ENCODE results near the gene BHMT. TPM values are rescaled to one million over a fixed set of nuclear protein-coding genes. Genes with fewer than 3 reads are reported as not detected.

Gene BHMT
- total RNA-seq, 4 donors from 2014 or later, result 0.83 to 4.8 (median 3.9) TPM

GRCh38 chr5:79109527-79110492 is 1.8 kb upstream of the BHMT start:
- TF ChIP-seq, protein P1, sequence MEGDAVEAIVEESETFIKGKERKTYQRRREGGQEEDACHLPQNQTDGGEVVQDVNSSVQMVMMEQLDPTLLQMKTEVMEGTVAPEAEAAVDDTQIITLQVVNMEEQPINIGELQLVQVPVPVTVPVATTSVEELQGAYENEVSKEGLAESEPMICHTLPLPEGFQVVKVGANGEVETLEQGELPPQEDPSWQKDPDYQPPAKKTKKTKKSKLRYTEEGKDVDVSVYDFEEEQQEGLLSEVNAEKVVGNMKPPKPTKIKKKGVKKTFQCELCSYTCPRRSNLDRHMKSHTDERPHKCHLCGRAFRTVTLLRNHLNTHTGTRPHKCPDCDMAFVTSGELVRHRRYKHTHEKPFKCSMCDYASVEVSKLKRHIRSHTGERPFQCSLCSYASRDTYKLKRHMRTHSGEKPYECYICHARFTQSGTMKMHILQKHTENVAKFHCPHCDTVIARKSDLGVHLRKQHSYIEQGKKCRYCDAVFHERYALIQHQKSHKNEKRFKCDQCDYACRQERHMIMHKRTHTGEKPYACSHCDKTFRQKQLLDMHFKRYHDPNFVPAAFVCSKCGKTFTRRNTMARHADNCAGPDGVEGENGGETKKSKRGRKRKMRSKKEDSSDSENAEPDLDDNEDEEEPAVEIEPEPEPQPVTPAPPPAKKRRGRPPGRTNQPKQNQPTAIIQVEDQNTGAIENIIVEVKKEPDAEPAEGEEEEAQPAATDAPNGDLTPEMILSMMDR (IDR thresholded peaks at IDR 0.05), result peak in 2 of 3 experiments; percentile 17 to 24
- TF ChIP-seq EP300 (IDR thresholded peaks at IDR 0.05), result no peak
- no peaks in the 10 kb centered on the region for H3K9me3 ChIP-seq
- DNase-seq (ENCODE audit: extremely low spot score), result no peak
- peaks cover 0 to 24% (median 13%) of the 10 kb centered on the region in 4 donors for H3K27me3 ChIP-seq
- 63% methylated on average over 15 of the region's 15 CpGs for WGBS
- H3K27ac ChIP-seq (replicated peaks in 1 of 4), result no peak overlapping the region
- H3K4me3 ChIP-seq, result no peak overlapping the region
- no peaks in the 10 kb centered on the region for H3K36me3 ChIP-seq
- intact Hi-C loops (cut with DNase I), result no loop called here
- peaks cover 0 to 29% (median 23%) of the 10 kb centered on the region in 4 donors for H3K4me1 ChIP-seq

GRCh38 chr5:79111960-79112702 is 522 bp downstream of the BHMT start:
- WGBS, result 21% methylated on average over 38 of the region's 39 CpGs
- Histone ChIP-seq H3K4me3 (peak overlapping the region in 3 of 4 donors; percentile 11 to 26 (median 14)), H3K4me1 (peaks cover 0 to 29% (median 23%) of the 10 kb centered on the region in 4 donors), H3K27me3 (peaks cover 0 to 24% (median 13%) of the 10 kb centered on the region in 4 donors), H3K27ac (replicated peaks in 1 of 4) (no peak overlapping the region), H3K36me3 (no peaks in the 10 kb centered on the region), H3K9me3 (no peaks in the 10 kb centered on the region)
- intact Hi-C loops (cut with DNase I), result no loop called here
- DNase-seq (ENCODE audit: extremely low spot score), result no peak
- TF ChIP-seq POLR2A (IDR thresholded peaks at IDR 0.05; ENCODE audit: low read depth) (no peak), EP300 (IDR thresholded peaks at IDR 0.05) (no peak)
- TF ChIP-seq, protein P1 (IDR thresholded peaks at IDR 0.05), result no peak

GRCh38 chr5:79112703-79113058 is 1.1 kb downstream of the BHMT start:
- intact Hi-C loops (cut with DNase I), result no loop called here
- TF ChIP-seq POLR2AphosphoS5 (IDR thresholded peaks at IDR 0.05) (no peak), POLR2A (IDR thresholded peaks at IDR 0.05; ENCODE audit: low read depth) (no peak), EP300 (IDR thresholded peaks at IDR 0.05) (no peak)
- TF ChIP-seq, protein P1 (IDR thresholded peaks at IDR 0.05), result no peak
- WGBS, result 91% methylated on average over 5 of the region's 5 CpGs

GRCh38 chr5:79119486-79119885 is 7.9 kb downstream of the BHMT start:
- H3K4me3 ChIP-seq, result peak overlapping the region in 1 of 4 donors; percentile 2
- H3K27ac ChIP-seq (replicated peaks in 1 of 4), result peak overlapping the region in 2 of 4 donors; percentile 42 to 49
- H3K9me3 ChIP-seq, result no peaks in the 10 kb centered on the region
- no peaks in the 10 kb centered on the region for H3K36me3 ChIP-seq
- DNase-seq (ENCODE audit: extremely low spot score), result no peak
- no peak for TF ChIP-seq POLR2A (IDR thresholded peaks at IDR 0.05; ENCODE audit: low read depth)
- TF ChIP-seq POLR2AphosphoS5 (IDR thresholded peaks at IDR 0.05), result peak in 1 of 2 donors; percentile 23
- no peaks in the 10 kb centered on the region for H3K27me3 ChIP-seq
- 55% methylated on average over 4 of the region's 4 CpGs for WGBS
- peaks cover 0 to 24% (median 14%) of the 10 kb centered on the region in 4 donors for H3K4me1 ChIP-seq
- intact Hi-C loops (cut with DNase I), result no loop called here

More at GRCh38 chr5:79112703-79113058, 1.1 kb downstream of the BHMT start:
- H3K27ac ChIP-seq (replicated peaks in 1 of 4), result no peak overlapping the region
- H3K27me3 ChIP-seq, result peaks cover 0 to 24% (median 13%) of the 10 kb centered on the region in 4 donors
- peaks cover 0 to 23% (median 18%) of the 10 kb centered on the region in 4 donors for H3K4me1 ChIP-seq
- H3K36me3 ChIP-seq, result no peaks in the 10 kb centered on the region
- no peaks in the 10 kb centered on the region for H3K9me3 ChIP-seq
- no peak overlapping the region for H3K4me3 ChIP-seq
- DNase-seq (ENCODE audit: extremely low spot score), result no peak

DNA sequence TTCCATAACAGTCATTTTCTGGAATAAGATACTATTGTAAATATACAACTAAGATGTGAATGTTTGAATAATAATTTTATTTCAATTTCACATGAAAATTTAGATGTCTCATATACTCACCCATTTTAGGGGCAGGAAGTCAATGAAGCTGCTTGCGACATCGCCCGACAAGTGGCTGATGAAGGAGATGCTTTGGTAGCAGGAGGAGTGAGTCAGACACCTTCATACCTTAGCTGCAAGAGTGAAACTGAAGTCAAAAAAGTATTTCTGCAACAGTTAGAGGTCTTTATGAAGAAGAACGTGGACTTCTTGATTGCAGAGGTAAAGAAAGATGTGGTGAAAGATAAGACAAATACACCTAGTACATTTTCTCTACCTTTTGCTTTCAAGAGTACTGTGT is 8.6 kb downstream of the BHMT start:
- H3K27ac ChIP-seq (replicated peaks in 1 of 4), result no peak overlapping the region
- no peak for TF ChIP-seq EP300 (IDR thresholded peaks at IDR 0.05)
- TF ChIP-seq, protein P1 (IDR thresholded peaks at IDR 0.05), result no peak
- TF ChIP-seq POLR2A (IDR thresholded peaks at IDR 0.05; ENCODE audit: low read depth), result no peak
- no peak for TF ChIP-seq POLR2AphosphoS5 (IDR thresholded peaks at IDR 0.05)
- no peaks in the 10 kb centered on the region for H3K9me3 ChIP-seq
- peaks cover 0 to 24% (median 14%) of the 10 kb centered on the region in 4 donors for H3K4me1 ChIP-seq
- intact Hi-C loops (cut with DNase I), result no loop called here
- 89% methylated on average over 4 of the region's 4 CpGs for WGBS
- no peaks in the 10 kb centered on the region for H3K36me3 ChIP-seq
- DNase-seq (ENCODE audit: extremely low spot score), result no peak
- no peak overlapping the region for H3K4me3 ChIP-seq
- no peaks in the 10 kb centered on the region for H3K27me3 ChIP-seq

Measured in esophagus muscularis mucosa (tissue), 4 donors.